Peyer's patch (tissue), 4 donors: ENCODE data around the gene ABCC12. TPM values are rescaled to one million over a fixed set of nuclear protein-coding genes. Genes with fewer than 3 reads are reported as not detected.
"Not testable (repeated sequence)": the region's sequence is repeated elsewhere in the genome, so short reads cannot be mapped to it uniquely, and the experiment has no call there.

Source experiments
- DNase-seq, 3 donors: peaks; one replicate each; pipeline ENCODE4 v3.0.0-alpha.2; 2017 to 2019
- H3K27ac ChIP-seq, 4 donors: fragments of 200-600 bp; sonication (generic); one replicate each; pipeline ENCODE4 v1.5.1; 2016 to 2019
- H3K27me3 ChIP-seq, 2 donors: fragments of 200-600 bp; sonication (generic); one replicate each; pipeline ENCODE4 v1.5.1; 2019
- H3K36me3 ChIP-seq, 3 donors: fragments of 200-600 bp; sonication (generic); one replicate each; pipeline ENCODE4 v1.5.1; 2016 to 2019
- H3K4me1 ChIP-seq, 4 donors: fragments of 200-600 bp; sonication (generic); one replicate each; pipeline ENCODE4 v1.5.1; 2016 to 2019
- H3K4me3 ChIP-seq, 4 donors: fragments of 200-600 bp; sonication (generic); 1 replicate in 3 of 4; 2 replicates in 1 of 4; pipeline ENCODE4 v1.5.1; 2016 to 2019; ENCODE audit warnings: mild to moderate bottlenecking in 1 of 4
- H3K9me3 ChIP-seq, 4 donors: fragments of 200-600 bp; sonication (generic); one replicate each; pipeline ENCODE4 v1.5.1; 2016 to 2019; ENCODE audit warnings: mild to moderate bottlenecking in 1 of 4
- POLR2A ChIP-seq, 2 donors: fragments of 450-650 bp; IDR thresholded peaks; one replicate each; pipeline ENCODE4 v1.5.1; 2017; ENCODE audit warnings: antibody characterized with exemption in 2 of 2, mild to moderate bottlenecking in 2 of 2, moderate library complexity in 2 of 2
- total RNA-seq, 4 donors: library from RNA; depleted of rRNA; stranded (reverse); fragments of >200 nt; gene quantifications; one replicate each; pipeline ENCODE4 v1.1.0, GENCODE V29; 2016
- TF ChIP-seq, protein P1 (sequence below), 6 experiments: fragments of 450-650 bp in 4 of 6; fragments of 200-600 bp in 2 of 6; sonication (generic) in 1 of 6; IDR thresholded peaks; one replicate each; pipeline ENCODE4 v1.5.1; 2017 to 2019; ENCODE audit warnings: antibody characterized with exemption in 6 of 6, mild to moderate bottlenecking in 3 of 6, moderate library complexity in 1 of 6

ABCC12 gene
- total RNA-seq, 4 donors from 2014 or later: not detected

- no peak for DNase-seq
- no peaks in the 10 kb centered on the region for H3K9me3 ChIP-seq
- H3K4me3 ChIP-seq: no peak overlapping the region
- H3K4me1 ChIP-seq: no peaks in the 10 kb centered on the region
- TF ChIP-seq POLR2A (IDR thresholded peaks at IDR 0.05): no peak
- TF ChIP-seq, protein P1, sequence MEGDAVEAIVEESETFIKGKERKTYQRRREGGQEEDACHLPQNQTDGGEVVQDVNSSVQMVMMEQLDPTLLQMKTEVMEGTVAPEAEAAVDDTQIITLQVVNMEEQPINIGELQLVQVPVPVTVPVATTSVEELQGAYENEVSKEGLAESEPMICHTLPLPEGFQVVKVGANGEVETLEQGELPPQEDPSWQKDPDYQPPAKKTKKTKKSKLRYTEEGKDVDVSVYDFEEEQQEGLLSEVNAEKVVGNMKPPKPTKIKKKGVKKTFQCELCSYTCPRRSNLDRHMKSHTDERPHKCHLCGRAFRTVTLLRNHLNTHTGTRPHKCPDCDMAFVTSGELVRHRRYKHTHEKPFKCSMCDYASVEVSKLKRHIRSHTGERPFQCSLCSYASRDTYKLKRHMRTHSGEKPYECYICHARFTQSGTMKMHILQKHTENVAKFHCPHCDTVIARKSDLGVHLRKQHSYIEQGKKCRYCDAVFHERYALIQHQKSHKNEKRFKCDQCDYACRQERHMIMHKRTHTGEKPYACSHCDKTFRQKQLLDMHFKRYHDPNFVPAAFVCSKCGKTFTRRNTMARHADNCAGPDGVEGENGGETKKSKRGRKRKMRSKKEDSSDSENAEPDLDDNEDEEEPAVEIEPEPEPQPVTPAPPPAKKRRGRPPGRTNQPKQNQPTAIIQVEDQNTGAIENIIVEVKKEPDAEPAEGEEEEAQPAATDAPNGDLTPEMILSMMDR (IDR thresholded peaks at IDR 0.05): no peak
- no peaks in the 10 kb centered on the region for H3K27me3 ChIP-seq
- no peaks in the 10 kb centered on the region for H3K36me3 ChIP-seq
- no peak overlapping the region for H3K27ac ChIP-seq
These were observed 27.3 kb upstream of the ABCC12 start for GRCh38 chr16:48182979-48183537.

DNA sequence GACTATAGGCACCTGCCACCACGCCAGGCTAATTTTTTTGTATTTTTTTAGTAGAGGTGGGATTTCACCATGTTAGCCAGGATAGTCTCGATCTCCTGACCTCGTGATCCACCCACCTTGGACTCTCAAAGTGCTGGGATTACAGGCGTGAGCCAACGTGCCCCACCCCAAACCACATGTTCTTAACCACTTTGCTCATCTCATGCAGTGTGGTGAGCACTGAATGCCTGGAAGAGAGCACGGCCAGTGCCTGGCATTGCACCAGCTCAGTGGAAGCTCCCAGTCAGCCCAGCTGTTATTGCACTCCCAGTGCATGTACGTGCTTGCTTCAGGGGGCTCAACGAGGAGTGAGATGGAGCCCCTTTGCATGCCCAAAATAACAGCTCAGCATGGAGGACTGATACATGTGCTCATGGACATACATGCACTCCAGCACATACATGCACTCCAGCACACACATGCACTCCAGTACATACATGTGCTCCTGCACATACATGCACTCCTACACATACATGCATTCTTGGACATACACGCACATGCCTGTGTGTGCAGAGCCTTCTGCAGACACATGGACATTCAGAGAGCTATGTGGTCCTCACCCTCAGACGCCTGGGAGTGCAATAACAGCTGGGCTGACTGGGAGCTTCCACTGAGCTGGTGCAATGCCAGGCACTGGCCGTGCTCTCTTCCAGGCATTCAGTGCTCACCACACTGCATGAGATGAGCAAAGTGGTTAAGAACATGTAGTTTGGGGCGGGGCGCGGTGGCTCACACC, 26.1 kb upstream of the ABCC12 start:
- H3K4me3 ChIP-seq, DNase-seq, H3K9me3 ChIP-seq, H3K4me1 ChIP-seq, H3K27me3 ChIP-seq, H3K27ac ChIP-seq, H3K36me3 ChIP-seq: not testable (repeated sequence)

DNA sequence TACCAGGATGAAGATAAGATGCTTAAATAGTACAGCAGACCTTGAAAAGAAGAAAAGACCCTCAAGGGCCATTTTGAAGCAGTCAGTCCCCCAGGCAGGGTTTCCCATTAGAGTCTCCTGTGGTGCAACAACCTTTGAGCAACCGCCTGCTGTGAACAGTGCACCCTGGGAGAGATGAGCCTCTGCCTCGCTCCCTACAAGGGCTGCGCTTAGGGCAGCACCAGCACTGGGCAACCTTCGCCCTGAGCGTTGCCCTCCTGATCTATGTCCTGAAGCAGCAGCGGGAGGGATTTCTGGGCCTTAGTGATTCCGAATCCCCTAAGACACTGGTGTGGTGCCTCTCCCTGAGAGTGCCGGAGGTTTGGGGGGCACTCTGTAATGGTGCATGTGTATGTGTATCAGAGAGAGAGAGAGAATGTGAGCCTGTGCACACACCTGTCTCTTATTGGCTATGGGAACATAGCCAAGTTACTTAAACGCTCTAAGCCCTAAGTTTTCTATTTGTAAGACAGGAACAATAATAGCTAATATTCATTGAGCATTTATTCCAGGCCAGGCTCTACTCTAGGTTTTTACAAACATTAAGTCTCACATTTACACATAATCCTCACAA, 25.2 kb upstream of the ABCC12 start:
- TF ChIP-seq, protein P1 (IDR thresholded peaks at IDR 0.05): no peak
- no peak for TF ChIP-seq POLR2A (IDR thresholded peaks at IDR 0.05)
- H3K9me3 ChIP-seq: no peaks in the 10 kb centered on the region
- H3K4me3 ChIP-seq: no peak overlapping the region
- peak in 1 of 3 donors; percentile 59 for DNase-seq
- no peaks in the 10 kb centered on the region for H3K27me3 ChIP-seq
- no peaks in the 10 kb centered on the region for H3K4me1 ChIP-seq
- H3K27ac ChIP-seq: no peak overlapping the region
- H3K36me3 ChIP-seq: no peaks in the 10 kb centered on the region

DNA sequence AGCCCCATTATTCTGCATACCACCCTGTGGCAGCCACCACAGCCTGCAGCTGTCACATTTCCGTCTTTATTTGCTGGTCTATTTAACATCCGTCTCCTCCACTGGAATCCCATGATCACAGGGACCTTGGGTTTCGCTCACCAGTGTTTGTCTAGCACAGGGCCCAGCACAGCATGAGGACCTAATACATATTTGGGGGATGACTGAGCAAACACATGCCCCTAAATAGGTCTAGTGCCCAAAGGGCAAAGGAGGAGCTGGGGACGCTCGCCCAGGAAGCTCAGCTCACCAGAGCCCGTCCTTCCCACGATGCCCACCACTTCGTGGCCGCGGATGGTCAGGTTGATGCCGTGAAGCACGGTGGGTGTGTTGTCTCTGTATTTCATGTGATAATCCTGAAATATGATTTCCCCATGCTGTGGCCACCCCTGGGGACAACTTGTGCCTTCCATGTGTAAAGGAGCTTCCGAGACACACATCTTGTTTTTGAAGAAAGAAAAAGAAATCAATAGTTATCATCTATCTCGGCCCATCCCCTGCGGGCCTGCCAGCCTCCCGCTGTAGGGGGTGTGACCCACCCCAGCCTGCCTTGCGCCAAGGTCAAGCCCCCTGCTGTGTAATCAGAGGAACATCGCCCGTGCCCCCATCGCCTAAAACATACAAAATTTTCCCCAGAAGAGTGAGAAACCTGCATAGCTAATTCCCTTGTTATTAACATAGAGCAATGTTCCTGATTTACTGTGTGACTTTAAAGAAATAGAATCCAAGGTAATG, 21.0 kb upstream of the ABCC12 start:
- no peak for DNase-seq
- H3K9me3 ChIP-seq: no peaks in the 10 kb centered on the region
- no peaks in the 10 kb centered on the region for H3K36me3 ChIP-seq
- H3K27me3 ChIP-seq: no peaks in the 10 kb centered on the region
- TF ChIP-seq, protein P1 (IDR thresholded peaks at IDR 0.05): no peak
- no peak for TF ChIP-seq POLR2A (IDR thresholded peaks at IDR 0.05)
- no peak overlapping the region for H3K4me3 ChIP-seq
- H3K27ac ChIP-seq: no peak overlapping the region
- no peaks in the 10 kb centered on the region for H3K4me1 ChIP-seq

- Histone ChIP-seq H3K4me1 (no peaks in the 10 kb centered on the region), H3K36me3 (no peaks in the 10 kb centered on the region), H3K27me3 (no peaks in the 10 kb centered on the region), H3K9me3 (no peaks in the 10 kb centered on the region), H3K27ac (no peak overlapping the region), H3K4me3 (no peak overlapping the region)
- TF ChIP-seq, protein P1 (IDR thresholded peaks at IDR 0.05): no peak
- no peak for TF ChIP-seq POLR2A (IDR thresholded peaks at IDR 0.05)
- peak in 1 of 3 donors; percentile 6 for DNase-seq
These were observed 18.1 kb upstream of the ABCC12 start for GRCh38 chr16:48173889-48174288.
